Skeletal muscle satellite cell (primary cell): ENCODE data around the gene STAMBPL1.

ENCODE experiments used
- H3K27me3 ChIP-seq: 2 replicates; pipeline ENCODE4 v1.7.0; 2013; ENCODE audit warnings: low read length; ENCODE audit not compliant: control insufficient read depth, insufficient read depth
- H3K36me3 ChIP-seq: 2 replicates; pipeline ENCODE4 v1.7.0; 2013; ENCODE audit warnings: mild to moderate bottlenecking, control low read depth, low read length; ENCODE audit not compliant: insufficient read depth
- H3K4me1 ChIP-seq: 2 replicates; pipeline ENCODE4 v1.7.0; 2013; ENCODE audit warnings: low read length; ENCODE audit not compliant: control insufficient read depth, insufficient read depth
- H3K4me2 ChIP-seq: 2 replicates; pipeline ENCODE4 v1.7.0; 2013; ENCODE audit warnings: mild to moderate bottlenecking, low read length
- H3K4me3 ChIP-seq: 2 replicates; pipeline ENCODE4 v1.7.0; 2013; ENCODE audit warnings: low read length
- H3K9ac ChIP-seq: 2 replicates; pipeline ENCODE4 v1.7.0; 2013; ENCODE audit warnings: mild to moderate bottlenecking, low read depth, low read length, moderate library complexity
- H3K9me3 ChIP-seq: replicated peaks from 2 replicates; pipeline ENCODE4 v1.7.0; 2013; ENCODE audit warnings: mild to moderate bottlenecking, control low read depth, low read length

The STAMBPL1 gene

GRCh38 chr10:88840881-88841280 lies 39.2 kb upstream of the STAMBPL1 start:
- Histone ChIP-seq H3K4me1 (peaks cover 16% of the 10 kb centered on the region), H3K4me3 (no peak overlapping the region), H3K9ac (no peak overlapping the region)

GRCh38 chr10:88841316-88842111 lies 38.5 kb upstream of the STAMBPL1 start:
- no peaks in the 10 kb centered on the region for H3K9me3 ChIP-seq
- no peaks in the 10 kb centered on the region for H3K36me3 ChIP-seq
- no peaks in the 10 kb centered on the region for H3K27me3 ChIP-seq
- H3K9ac ChIP-seq = no peak overlapping the region
- no peak overlapping the region for H3K4me2 ChIP-seq
- H3K4me1 ChIP-seq = peaks cover 16% of the 10 kb centered on the region
- no peak overlapping the region for H3K4me3 ChIP-seq

More at GRCh38 chr10:88840881-88841280, 39.2 kb upstream of the STAMBPL1 start:
- H3K27me3 ChIP-seq = no peaks in the 10 kb centered on the region
- H3K4me2 ChIP-seq = no peak overlapping the region
- no peaks in the 10 kb centered on the region for H3K36me3 ChIP-seq
- no peaks in the 10 kb centered on the region for H3K9me3 ChIP-seq

- Histone ChIP-seq H3K27me3 (no peaks in the 10 kb centered on the region), H3K4me1 (peaks cover 18% of the 10 kb centered on the region)
Observed at GRCh38 chr10:88843171-88843570, 36.9 kb upstream of the STAMBPL1 start.

GRCh38 chr10:88848499-88848898 lies 31.5 kb upstream of the STAMBPL1 start:
- Histone ChIP-seq H3K27me3 (no peaks in the 10 kb centered on the region), H3K9ac (peak overlapping the region; percentile 29), H3K4me3 (no peak overlapping the region), H3K9me3 (no peaks in the 10 kb centered on the region), H3K36me3 (no peaks in the 10 kb centered on the region), H3K4me1 (peaks cover 29% of the 10 kb centered on the region), H3K4me2 (peak overlapping the region; percentile 58)

More at GRCh38 chr10:88843171-88843570, 36.9 kb upstream of the STAMBPL1 start:
- Histone ChIP-seq H3K9me3 (no peaks in the 10 kb centered on the region), H3K4me3 (no peak overlapping the region), H3K9ac (no peak overlapping the region), H3K36me3 (no peaks in the 10 kb centered on the region), H3K4me2 (no peak overlapping the region)

GRCh38 chr10:88849234-88849633 lies 30.8 kb upstream of the STAMBPL1 start:
- H3K9me3 ChIP-seq = no peaks in the 10 kb centered on the region
- H3K36me3 ChIP-seq = no peaks in the 10 kb centered on the region
- peak overlapping the region; percentile 58 for H3K4me2 ChIP-seq
- H3K4me1 ChIP-seq = peaks cover 29% of the 10 kb centered on the region
- no peak overlapping the region for H3K4me3 ChIP-seq
- no peak overlapping the region for H3K9ac ChIP-seq
- no peaks in the 10 kb centered on the region for H3K27me3 ChIP-seq

- peaks cover 29% of the 10 kb centered on the region for H3K4me1 ChIP-seq
- no peaks in the 10 kb centered on the region for H3K9me3 ChIP-seq
Observed at GRCh38 chr10:88850712-88851111, 29.3 kb upstream of the STAMBPL1 start.

GRCh38 chr10:88851706-88852105 lies 28.3 kb upstream of the STAMBPL1 start, which contains the start of gene ANKRD22:
ANKRD22 (minus strand) TSS chr10:88851844; CDS start chr10:88851607, 237 bp downstream.
- H3K9ac ChIP-seq = no peak within 1 kb of the TSS
- H3K36me3 ChIP-seq = no peaks in the 10 kb centered on the region
- H3K9me3 ChIP-seq = no peaks in the 10 kb centered on the region
- H3K4me3 ChIP-seq = no peak within 1 kb of the TSS
- H3K27me3 ChIP-seq = no peaks in the 10 kb centered on the region
- peaks cover 29% of the 10 kb centered on the region for H3K4me1 ChIP-seq
- peak within 1 kb of the TSS; percentile 14 for H3K4me2 ChIP-seq

More at GRCh38 chr10:88850712-88851111, 29.3 kb upstream of the STAMBPL1 start:
- H3K4me3 ChIP-seq = no peak overlapping the region
- no peaks in the 10 kb centered on the region for H3K36me3 ChIP-seq
- H3K9ac ChIP-seq = no peak overlapping the region
- H3K27me3 ChIP-seq = no peaks in the 10 kb centered on the region
- no peak overlapping the region for H3K4me2 ChIP-seq

- H3K27me3 ChIP-seq = no peaks in the 10 kb centered on the region
- no peaks in the 10 kb centered on the region for H3K36me3 ChIP-seq
- H3K4me3 ChIP-seq = no peak overlapping the region
- H3K9ac ChIP-seq = no peak overlapping the region
- no peaks in the 10 kb centered on the region for H3K9me3 ChIP-seq
- peaks cover 29% of the 10 kb centered on the region for H3K4me1 ChIP-seq
- no peak overlapping the region for H3K4me2 ChIP-seq
Observed at GRCh38 chr10:88852327-88852726, 27.7 kb upstream of the STAMBPL1 start.

GRCh38 chr10:88853155-88853881 lies 26.7 kb upstream of the STAMBPL1 start:
- Histone ChIP-seq H3K9me3 (no peaks in the 10 kb centered on the region), H3K9ac (no peak overlapping the region), H3K36me3 (no peaks in the 10 kb centered on the region), H3K4me3 (no peak overlapping the region), H3K4me2 (no peak overlapping the region), H3K27me3 (no peaks in the 10 kb centered on the region), H3K4me1 (peaks cover 26% of the 10 kb centered on the region)

GRCh38 chr10:88854684-88855083 lies 25.4 kb upstream of the STAMBPL1 start:
- Histone ChIP-seq H3K4me2 (no peak overlapping the region), H3K9ac (no peak overlapping the region), H3K36me3 (no peaks in the 10 kb centered on the region), H3K4me1 (peaks cover 13% of the 10 kb centered on the region), H3K4me3 (no peak overlapping the region), H3K27me3 (no peaks in the 10 kb centered on the region), H3K9me3 (no peaks in the 10 kb centered on the region)

GRCh38 chr10:88857831-88858230 lies 22.2 kb upstream of the STAMBPL1 start:
- no peak overlapping the region for H3K4me3 ChIP-seq
- H3K4me1 ChIP-seq = no peaks in the 10 kb centered on the region
- H3K36me3 ChIP-seq = no peaks in the 10 kb centered on the region
- H3K9me3 ChIP-seq = no peaks in the 10 kb centered on the region
- no peak overlapping the region for H3K9ac ChIP-seq
- H3K27me3 ChIP-seq = no peaks in the 10 kb centered on the region
- no peak overlapping the region for H3K4me2 ChIP-seq
